Neural cell (in vitro differentiated cells): Measurements from ENCODE around the gene DEGS2.

Experiments
- EP300 ChIP-seq: fragments of 450-650 bp; conservative IDR thresholded peaks from 2 replicates; pipeline ENCODE4 v1.6.1; 2014; ENCODE audit warnings: antibody characterized with exemption, mild to moderate bottlenecking, moderate library complexity; ENCODE audit not compliant: poor library complexity, severe bottlenecking
- EZH2 ChIP-seq: fragments of 200-600, 300-800 bp; shearing (Covaris generic), sonication (generic); IDR thresholded peaks from 2 replicates; pipeline ENCODE4 v1.6.1; 2014; ENCODE audit warnings: antibody characterized with exemption, low read length, borderline replicate concordance, mild to moderate bottlenecking; ENCODE audit not compliant: insufficient read depth, poor library complexity, severe bottlenecking
- TF ChIP-seq, protein P1 (sequence below): fragments of 450-650 bp; IDR thresholded peaks from 2 replicates; pipeline ENCODE4 v1.5.1; 2014; ENCODE audit warnings: antibody characterized with exemption, mild to moderate bottlenecking, moderate library complexity; ENCODE audit not compliant: poor library complexity, severe bottlenecking

DNA sequence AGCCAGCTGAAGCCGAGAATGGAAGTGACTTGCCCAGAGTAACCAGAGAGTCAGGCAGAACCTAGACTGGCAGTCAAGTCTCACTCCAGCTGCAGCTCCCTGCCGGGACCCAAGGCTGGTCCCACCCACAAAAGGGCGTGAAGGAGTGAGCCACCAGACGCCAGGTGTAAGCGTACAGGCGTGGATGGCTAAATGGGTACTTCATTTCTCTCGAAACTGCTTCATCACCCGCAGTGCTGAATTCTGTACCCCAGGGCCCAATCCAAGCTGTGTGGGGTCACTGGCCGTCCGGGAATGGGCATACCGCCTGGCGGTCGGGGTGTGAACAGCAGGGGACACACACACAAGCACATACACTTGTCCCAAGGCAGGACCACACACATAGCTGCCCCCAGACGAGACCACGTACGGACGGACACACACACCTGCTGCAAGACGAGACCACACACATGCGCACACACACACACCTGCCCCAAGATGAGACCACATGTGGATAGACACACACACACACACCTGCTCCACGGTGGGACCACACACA is 34.8 kb downstream of the DEGS2 start:
- TF ChIP-seq EP300, result no peak
- no peak for TF ChIP-seq EZH2
- TF ChIP-seq, protein P1, sequence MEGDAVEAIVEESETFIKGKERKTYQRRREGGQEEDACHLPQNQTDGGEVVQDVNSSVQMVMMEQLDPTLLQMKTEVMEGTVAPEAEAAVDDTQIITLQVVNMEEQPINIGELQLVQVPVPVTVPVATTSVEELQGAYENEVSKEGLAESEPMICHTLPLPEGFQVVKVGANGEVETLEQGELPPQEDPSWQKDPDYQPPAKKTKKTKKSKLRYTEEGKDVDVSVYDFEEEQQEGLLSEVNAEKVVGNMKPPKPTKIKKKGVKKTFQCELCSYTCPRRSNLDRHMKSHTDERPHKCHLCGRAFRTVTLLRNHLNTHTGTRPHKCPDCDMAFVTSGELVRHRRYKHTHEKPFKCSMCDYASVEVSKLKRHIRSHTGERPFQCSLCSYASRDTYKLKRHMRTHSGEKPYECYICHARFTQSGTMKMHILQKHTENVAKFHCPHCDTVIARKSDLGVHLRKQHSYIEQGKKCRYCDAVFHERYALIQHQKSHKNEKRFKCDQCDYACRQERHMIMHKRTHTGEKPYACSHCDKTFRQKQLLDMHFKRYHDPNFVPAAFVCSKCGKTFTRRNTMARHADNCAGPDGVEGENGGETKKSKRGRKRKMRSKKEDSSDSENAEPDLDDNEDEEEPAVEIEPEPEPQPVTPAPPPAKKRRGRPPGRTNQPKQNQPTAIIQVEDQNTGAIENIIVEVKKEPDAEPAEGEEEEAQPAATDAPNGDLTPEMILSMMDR, result no peak
